OCI-LY1 (cell line): ENCODE measurements around the gene ZBTB8B.

Source experiments
- H2AFZ ChIP-seq: fragments of 200-600 bp; sonication (generic), shearing (Covaris generic); 2 replicates; pipeline ENCODE4 v1.6.0; 2014; ENCODE audit warnings: antibody characterized with exemption, mild to moderate bottlenecking, low read length
- H3F3A ChIP-seq: fragments of 200-600 bp; sonication (generic), shearing (Covaris generic); 2 replicates; pipeline ENCODE4 v1.6.0; 2014; ENCODE audit warnings: mild to moderate bottlenecking, antibody characterized with exemption, low read length, moderate library complexity; ENCODE audit not compliant: insufficient read depth
- H3K27ac ChIP-seq: fragments of 200-600 bp; sonication (generic); 2 replicates; pipeline ENCODE4 v1.5.1; 2014; ENCODE audit warnings: low read length, mixed run types, mild to moderate bottlenecking, low read depth; ENCODE audit not compliant: poor library complexity, severe bottlenecking
- H3K27me3 ChIP-seq: fragments of 200-600 bp; sonication (generic); 2 replicates; pipeline ENCODE4 v1.6.0; 2014; ENCODE audit warnings: antibody characterized with exemption, mild to moderate bottlenecking, low read length, moderate library complexity; ENCODE audit not compliant: insufficient read depth
- H3K36me3 ChIP-seq: fragments of 200-600 bp; sonication (generic); 2 replicates; pipeline ENCODE4 v1.6.1; 2014; ENCODE audit warnings: mild to moderate bottlenecking, antibody characterized with exemption, low read length, moderate library complexity, mixed read lengths; ENCODE audit not compliant: insufficient read depth
- H3K4me1 ChIP-seq: fragments of 200-600 bp; sonication (generic); 2 replicates; pipeline ENCODE4 v1.5.1; 2014; ENCODE audit warnings: mild to moderate bottlenecking, low read length, moderate library complexity; ENCODE audit not compliant: insufficient read depth, severe bottlenecking
- H3K4me2 ChIP-seq: fragments of 200-600 bp; sonication (generic), shearing (Covaris generic); 2 replicates; pipeline ENCODE4 v1.6.1; 2014; ENCODE audit warnings: low read length
- H3K4me3 ChIP-seq: fragments of 200-600 bp; sonication (generic); 2 replicates; pipeline ENCODE4 v1.5.1; 2014; ENCODE audit warnings: low read length, low read depth, mild to moderate bottlenecking, mixed read lengths; ENCODE audit not compliant: poor library complexity, severe bottlenecking
- H3K79me2 ChIP-seq: fragments of 200-600 bp; shearing (Covaris generic); 2 replicates; pipeline ENCODE4 v1.6.1; 2016; ENCODE audit warnings: mixed run types, low read length, mixed read lengths; ENCODE audit not compliant: insufficient read depth
- H3K9ac ChIP-seq: fragments of 200-600 bp; sonication (generic), shearing (Covaris generic); 2 replicates; pipeline ENCODE4 v1.6.1; 2014; ENCODE audit warnings: mild to moderate bottlenecking, low read length, mixed read lengths
- H3K9me2 ChIP-seq: fragments of 200-600 bp; sonication (generic), shearing (Covaris generic); 2 replicates; pipeline ENCODE4 v1.6.1; 2014; ENCODE audit warnings: low read depth, mild to moderate bottlenecking, low read length, mixed read lengths
- H3K9me3 ChIP-seq: fragments of 200-600 bp; shearing (Covaris generic); 2 replicates; pipeline ENCODE4 v1.6.1; 2014; ENCODE audit warnings: low read length, mixed read lengths
- H4K20me1 ChIP-seq: fragments of 200-600 bp; sonication (generic), shearing (Covaris generic); 2 replicates; pipeline ENCODE4 v1.6.0; 2016; ENCODE audit warnings: mild to moderate bottlenecking, low read length; ENCODE audit not compliant: insufficient read depth
- EZH2 ChIP-seq: fragments of 200-600 bp; sonication (generic), shearing (Covaris generic); IDR thresholded peaks from 2 replicates; pipeline ENCODE4 v1.8.0; 2017; ENCODE audit warnings: borderline replicate concordance, mixed run types, mild to moderate bottlenecking, antibody characterized with exemption, low read length, moderate library complexity, mixed read lengths
- TF ChIP-seq, protein P1 (sequence below): fragments of 200-600 bp; sonication (generic), shearing (Covaris generic); IDR thresholded peaks from 2 replicates; pipeline ENCODE4 v1.5.1; 2017; ENCODE audit warnings: mild to moderate bottlenecking, antibody characterized with exemption, low read length, moderate library complexity, mixed read lengths

ZBTB8B gene

GRCh38 chr1:32487182-32487581 is 22.3 kb downstream of the ZBTB8B start:
- no peak overlapping the region for H3K27ac ChIP-seq
- no peaks in the 10 kb centered on the region for H3K9me3 ChIP-seq
- H3K27me3 ChIP-seq, result no peaks in the 10 kb centered on the region
- no peak overlapping the region for H2AFZ ChIP-seq
- H3K36me3 ChIP-seq, result no peaks in the 10 kb centered on the region
- TF ChIP-seq EZH2, result no peak
- TF ChIP-seq, protein P1, sequence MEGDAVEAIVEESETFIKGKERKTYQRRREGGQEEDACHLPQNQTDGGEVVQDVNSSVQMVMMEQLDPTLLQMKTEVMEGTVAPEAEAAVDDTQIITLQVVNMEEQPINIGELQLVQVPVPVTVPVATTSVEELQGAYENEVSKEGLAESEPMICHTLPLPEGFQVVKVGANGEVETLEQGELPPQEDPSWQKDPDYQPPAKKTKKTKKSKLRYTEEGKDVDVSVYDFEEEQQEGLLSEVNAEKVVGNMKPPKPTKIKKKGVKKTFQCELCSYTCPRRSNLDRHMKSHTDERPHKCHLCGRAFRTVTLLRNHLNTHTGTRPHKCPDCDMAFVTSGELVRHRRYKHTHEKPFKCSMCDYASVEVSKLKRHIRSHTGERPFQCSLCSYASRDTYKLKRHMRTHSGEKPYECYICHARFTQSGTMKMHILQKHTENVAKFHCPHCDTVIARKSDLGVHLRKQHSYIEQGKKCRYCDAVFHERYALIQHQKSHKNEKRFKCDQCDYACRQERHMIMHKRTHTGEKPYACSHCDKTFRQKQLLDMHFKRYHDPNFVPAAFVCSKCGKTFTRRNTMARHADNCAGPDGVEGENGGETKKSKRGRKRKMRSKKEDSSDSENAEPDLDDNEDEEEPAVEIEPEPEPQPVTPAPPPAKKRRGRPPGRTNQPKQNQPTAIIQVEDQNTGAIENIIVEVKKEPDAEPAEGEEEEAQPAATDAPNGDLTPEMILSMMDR, result no peak
- H3K4me3 ChIP-seq, result no peak overlapping the region
- H3K4me1 ChIP-seq, result no peaks in the 10 kb centered on the region
- H3F3A ChIP-seq, result no peaks in the 10 kb centered on the region
- H3K79me2 ChIP-seq, result no peaks in the 10 kb centered on the region
- H4K20me1 ChIP-seq, result no peaks in the 10 kb centered on the region
- H3K9ac ChIP-seq, result no peak overlapping the region
- H3K4me2 ChIP-seq, result no peak overlapping the region
- no peaks in the 10 kb centered on the region for H3K9me2 ChIP-seq

DNA sequence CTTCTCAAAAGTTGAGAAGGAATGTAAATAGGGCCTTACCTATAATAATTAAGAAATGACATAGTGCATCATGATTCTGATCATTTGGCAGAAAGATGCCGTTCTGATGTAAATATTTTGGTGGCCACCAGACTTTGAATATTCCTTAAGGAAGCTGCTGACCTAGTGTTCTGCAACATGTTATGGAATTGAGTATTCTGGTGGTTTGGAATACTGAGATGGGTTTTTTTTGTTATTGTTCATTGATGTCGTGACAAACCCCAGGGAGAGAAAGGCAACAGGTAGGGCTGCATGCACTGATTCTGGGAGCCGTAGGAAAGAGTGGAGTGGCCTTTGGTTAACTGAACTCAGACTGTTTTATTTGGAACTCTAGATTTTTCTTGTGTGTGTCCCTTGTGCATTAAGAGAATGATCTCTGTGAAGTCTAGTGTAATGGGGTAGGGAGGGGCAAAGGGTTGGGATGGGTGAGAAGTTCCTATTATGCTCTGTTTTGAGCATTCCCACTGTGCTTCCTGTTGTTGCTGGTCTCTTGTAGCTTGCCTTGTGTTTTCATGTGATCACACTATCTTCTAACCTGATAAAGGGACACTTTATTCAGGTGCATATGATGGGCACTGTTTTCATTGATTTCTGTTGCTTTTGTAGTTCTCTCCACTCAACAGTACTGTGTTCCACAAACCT is 25.0 kb downstream of the ZBTB8B start:
- Histone ChIP-seq H2AFZ (no peak overlapping the region), H3K4me1 (no peaks in the 10 kb centered on the region), H3K4me2 (no peak overlapping the region), H3K79me2 (no peaks in the 10 kb centered on the region), H3K9ac (no peak overlapping the region), H3K27ac (no peak overlapping the region), H3K36me3 (no peaks in the 10 kb centered on the region), H3F3A (no peaks in the 10 kb centered on the region), H4K20me1 (no peaks in the 10 kb centered on the region), H3K9me3 (no peaks in the 10 kb centered on the region), H3K27me3 (no peaks in the 10 kb centered on the region), H3K4me3 (no peak overlapping the region), H3K9me2 (no peaks in the 10 kb centered on the region)
- TF ChIP-seq EZH2, result no peak
- TF ChIP-seq, protein P1, result no peak

DNA sequence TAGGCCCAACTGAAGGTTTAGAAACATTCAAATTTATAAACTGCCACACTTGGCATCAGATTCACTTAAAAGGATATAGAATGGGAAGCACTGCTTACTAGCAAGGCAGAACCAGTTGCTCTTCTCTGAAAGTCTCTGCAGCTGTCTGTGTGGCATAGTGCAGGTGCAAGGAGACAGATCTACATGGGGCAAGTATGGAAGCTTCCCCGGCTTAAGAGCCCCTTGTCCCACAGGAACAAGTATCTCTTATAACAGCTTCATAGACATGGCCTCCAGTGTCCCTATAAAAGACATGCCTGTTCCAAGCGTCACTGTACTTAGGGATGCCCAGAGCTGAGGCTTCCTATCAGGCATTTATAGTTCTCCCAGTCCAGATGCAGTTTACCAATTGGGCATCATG is 26.5 kb downstream of the ZBTB8B start:
- H4K20me1 ChIP-seq, result no peaks in the 10 kb centered on the region
- no peak overlapping the region for H2AFZ ChIP-seq
- H3K27ac ChIP-seq, result no peak overlapping the region
- TF ChIP-seq EZH2, result no peak
- TF ChIP-seq, protein P1, result no peak
- no peaks in the 10 kb centered on the region for H3K4me1 ChIP-seq
- H3K4me2 ChIP-seq, result no peak overlapping the region
- no peaks in the 10 kb centered on the region for H3K36me3 ChIP-seq
- H3K4me3 ChIP-seq, result no peak overlapping the region
- H3K27me3 ChIP-seq, result no peaks in the 10 kb centered on the region
- no peaks in the 10 kb centered on the region for H3K79me2 ChIP-seq
- H3K9ac ChIP-seq, result no peak overlapping the region
- H3K9me3 ChIP-seq, result no peaks in the 10 kb centered on the region
- H3K9me2 ChIP-seq, result no peaks in the 10 kb centered on the region
- H3F3A ChIP-seq, result no peaks in the 10 kb centered on the region
